Neural progenitor cell (in vitro differentiated cells): ENCODE results near the gene PLTP. TPM values are rescaled to one million over a fixed set of nuclear protein-coding genes. Genes with fewer than 3 reads are reported as not detected.

Experiments used
- DNase-seq: peaks from one replicate; pipeline ENCODE4 v3.0.0-alpha.2; 2016; ENCODE audit warnings: low spot score
- H2AFZ ChIP-seq: fragments of 200-600 bp; sonication (generic); replicated peaks from 2 replicates; pipeline ENCODE4 v1.6.1; 2016; ENCODE audit warnings: antibody characterized with exemption
- H3F3A ChIP-seq: fragments of 200-600 bp; sonication (generic); 2 replicates; pipeline ENCODE4 v1.6.1; 2016; ENCODE audit warnings: antibody characterized with exemption, low read depth
- H3K27ac ChIP-seq: fragments of 200-600 bp; sonication (generic); 2 replicates; pipeline ENCODE4 v1.5.1; 2016; ENCODE audit warnings: mild to moderate bottlenecking
- H3K27me3 ChIP-seq: fragments of 200-600 bp; sonication (generic); 2 replicates; pipeline ENCODE4 v1.6.1; 2016; ENCODE audit warnings: mild to moderate bottlenecking, moderate library complexity
- H3K36me3 ChIP-seq: fragments of 200-600 bp; sonication (generic); 2 replicates; pipeline ENCODE4 v1.5.1; 2016
- H3K4me1 ChIP-seq: fragments of 200-600 bp; sonication (generic); 2 replicates; pipeline ENCODE4 v1.6.1; 2016; ENCODE audit warnings: mixed run types
- H3K4me2 ChIP-seq: fragments of 200-600 bp; sonication (generic); 2 replicates; pipeline ENCODE4 v1.6.1; 2016
- H3K4me3 ChIP-seq: fragments of 200-600 bp; sonication (generic); 2 replicates; pipeline ENCODE4 v1.5.1; 2016
- H3K79me2 ChIP-seq: fragments of 200-600 bp; sonication (generic); 2 replicates; pipeline ENCODE4 v1.6.1; 2016; ENCODE audit warnings: low read depth
- H3K9ac ChIP-seq: fragments of 200-600 bp; sonication (generic); 2 replicates; pipeline ENCODE4 v1.6.1; 2016
- H3K9me3 ChIP-seq: fragments of 200-600 bp; sonication (generic); 2 replicates; pipeline ENCODE4 v1.5.1; 2016; ENCODE audit warnings: low read depth
- H4K20me1 ChIP-seq: fragments of 200-600 bp; sonication (generic); 2 replicates; pipeline ENCODE4 v1.6.1; 2016; ENCODE audit warnings: low read depth
- H3K27ac Mint-ChIP-seq: 3 replicates; pipeline ENCODE4 v1.8.0; 2021; ENCODE audit warnings: mixed read lengths
- H3K27me3 Mint-ChIP-seq: 2 replicates; pipeline ENCODE4 v1.8.0; 2022; ENCODE audit warnings: low read depth, mild to moderate bottlenecking, inconsistent platforms, moderate library complexity, mixed read lengths; ENCODE audit not compliant: insufficient read depth
- H3K36me3 Mint-ChIP-seq: 3 replicates; pipeline ENCODE4 v1.8.0; 2021; ENCODE audit warnings: mixed read lengths
- H3K4me1 Mint-ChIP-seq: 3 replicates; pipeline ENCODE4 v1.8.0; 2021; ENCODE audit warnings: mixed read lengths
- H3K4me3 Mint-ChIP-seq: 3 replicates; pipeline ENCODE4 v1.8.0; 2021; ENCODE audit warnings: mild to moderate bottlenecking, moderate library complexity, mixed read lengths
- H3K9me3 Mint-ChIP-seq: 3 replicates; pipeline ENCODE4 v1.8.0; 2020; ENCODE audit warnings: mixed read lengths
- CTCF ChIP-seq: fragments of 200-600 bp; sonication (generic); IDR thresholded peaks from 2 replicates; pipeline ENCODE4 v1.5.1; 2017; ENCODE audit warnings: antibody characterized with exemption, mild to moderate bottlenecking
- EZH2 ChIP-seq: fragments of 200-600 bp; sonication (generic); IDR thresholded peaks from 2 replicates; pipeline ENCODE4 v1.6.1; 2017; ENCODE audit warnings: antibody characterized with exemption, mild to moderate bottlenecking, moderate library complexity
- EZH2phosphoT487 ChIP-seq: fragments of 200-600 bp; sonication (generic); IDR thresholded peaks from 2 replicates; pipeline ENCODE4 v1.6.1; 2017; ENCODE audit warnings: antibody characterized with exemption
- total RNA-seq: library from RNA; depleted of rRNA; stranded (reverse); fragments of >200 nt; gene quantifications from 2 replicates; pipeline ENCODE4 v1.2.3, GENCODE V29; 2015; ENCODE audit warnings: low replicate concordance

Gene PLTP
- total RNA-seq, 1 donor from 2014 or later, result 22.3 TPM

DNA sequence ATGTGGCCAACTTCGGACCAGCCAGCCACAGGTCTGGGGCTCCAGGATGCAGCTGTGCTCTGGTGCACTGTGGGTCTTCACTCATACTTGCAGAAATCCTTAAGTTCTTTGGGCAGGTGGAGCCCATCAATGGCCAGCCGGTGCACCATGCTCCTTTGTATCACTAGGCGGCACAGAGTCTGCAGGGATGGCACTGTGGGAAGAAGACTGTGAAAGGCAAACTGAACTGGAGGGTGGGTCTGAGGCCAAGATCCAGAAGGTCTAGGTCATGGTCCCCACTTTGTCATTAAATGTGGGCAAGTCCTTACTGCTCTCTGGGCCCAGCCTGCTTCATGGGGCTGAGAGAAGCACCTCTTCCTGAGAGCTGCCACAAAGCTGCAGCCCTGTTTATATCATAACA is 23.3 kb downstream of the PLTP start:
- peaks cover 4% of the 10 kb centered on the region for H3F3A ChIP-seq
- no peak overlapping the region for H3K9ac ChIP-seq

GRCh38 chr20:45887346-45887715 is 24.6 kb downstream of the PLTP start, which contains the start of gene SPATA25:
SPATA25 (minus strand) TSS chr20:45887622; CDS start chr20:45887590, 32 bp downstream.
- Mint-ChIP-seq H3K36me3 (peaks cover 13% of the 10 kb centered on the region), H3K9me3 (no peaks in the 10 kb centered on the region), H3K27me3 (peaks cover 4% of the 10 kb centered on the region), H3K27ac (no peak within 1 kb of the TSS), H3K4me1 (peaks cover 22% of the 10 kb centered on the region), H3K4me3 (no peak within 1 kb of the TSS)
- Histone ChIP-seq H3F3A (peaks cover 5% of the 10 kb centered on the region), H3K9me3 (no peaks in the 10 kb centered on the region), H3K4me2 (no peak within 1 kb of the TSS), H2AFZ (no peak within 1 kb of the TSS), H3K4me1 (peaks cover 10% of the 10 kb centered on the region), H3K4me3 (no peak within 1 kb of the TSS), H3K79me2 (peaks cover 6% of the 10 kb centered on the region), H4K20me1 (no peaks in the 10 kb centered on the region), H3K36me3 (no peaks in the 10 kb centered on the region), H3K9ac (no peak within 1 kb of the TSS), H3K27me3 (peaks cover 9% of the 10 kb centered on the region), H3K27ac (no peak within 1 kb of the TSS)
- TF ChIP-seq EZH2, result no peak
- no peak for TF ChIP-seq EZH2phosphoT487
- TF ChIP-seq CTCF, result no peak
- DNase-seq, result no peak

More for the DNA sequence above, 23.3 kb downstream of the PLTP start:
- Histone ChIP-seq H3K4me3 (no peak overlapping the region), H2AFZ (no peak overlapping the region), H3K27ac (no peak overlapping the region), H3K9me3 (no peaks in the 10 kb centered on the region), H3K4me1 (peaks cover 10% of the 10 kb centered on the region), H3K79me2 (no peaks in the 10 kb centered on the region), H3K4me2 (no peak overlapping the region), H3K36me3 (no peaks in the 10 kb centered on the region), H3K27me3 (peaks cover 9% of the 10 kb centered on the region), H4K20me1 (no peaks in the 10 kb centered on the region)
- Mint-ChIP-seq H3K27me3 (peaks cover 2% of the 10 kb centered on the region), H3K27ac (no peak overlapping the region), H3K9me3 (no peaks in the 10 kb centered on the region), H3K36me3 (peaks cover 2% of the 10 kb centered on the region), H3K4me1 (peaks cover 26% of the 10 kb centered on the region), H3K4me3 (no peak overlapping the region)
- TF ChIP-seq CTCF (no peak), EZH2 (no peak), EZH2phosphoT487 (no peak)
- DNase-seq, result no peak

GRCh38 chr20:45886590-45887345 is 25.2 kb downstream of the PLTP start:
- Histone ChIP-seq H3K4me2 (no peak overlapping the region), H3K36me3 (no peaks in the 10 kb centered on the region), H3F3A (peaks cover 9% of the 10 kb centered on the region), H2AFZ (no peak overlapping the region), H3K9me3 (no peaks in the 10 kb centered on the region), H3K4me3 (no peak overlapping the region), H3K4me1 (peaks cover 11% of the 10 kb centered on the region), H4K20me1 (no peaks in the 10 kb centered on the region), H3K27me3 (peaks cover 9% of the 10 kb centered on the region), H3K9ac (no peak overlapping the region), H3K27ac (no peak overlapping the region), H3K79me2 (peaks cover 11% of the 10 kb centered on the region)
- Mint-ChIP-seq H3K27ac (no peak overlapping the region), H3K4me3 (no peak overlapping the region), H3K9me3 (no peaks in the 10 kb centered on the region), H3K27me3 (peaks cover 4% of the 10 kb centered on the region), H3K4me1 (peaks cover 22% of the 10 kb centered on the region), H3K36me3 (peaks cover 13% of the 10 kb centered on the region)
- DNase-seq, result no peak
- TF ChIP-seq CTCF, result no peak
- TF ChIP-seq EZH2phosphoT487, result no peak
- no peak for TF ChIP-seq EZH2
